HG02610 (cell line): ENCODE data around the gene GFM1.
"Not testable (repeated sequence)": the region's sequence is repeated elsewhere in the genome, so short reads cannot be mapped to it uniquely, and the experiment has no call there.

Experiments
- ATAC-seq: cut with Tn5 transposase; IDR thresholded peaks from one replicate; pipeline ENCODE4 v1.9.1; 2021; ENCODE audit warnings: mild to moderate bottlenecking, moderate library complexity; ENCODE audit not compliant: unreplicated experiment

GFM1 gene

DNA sequence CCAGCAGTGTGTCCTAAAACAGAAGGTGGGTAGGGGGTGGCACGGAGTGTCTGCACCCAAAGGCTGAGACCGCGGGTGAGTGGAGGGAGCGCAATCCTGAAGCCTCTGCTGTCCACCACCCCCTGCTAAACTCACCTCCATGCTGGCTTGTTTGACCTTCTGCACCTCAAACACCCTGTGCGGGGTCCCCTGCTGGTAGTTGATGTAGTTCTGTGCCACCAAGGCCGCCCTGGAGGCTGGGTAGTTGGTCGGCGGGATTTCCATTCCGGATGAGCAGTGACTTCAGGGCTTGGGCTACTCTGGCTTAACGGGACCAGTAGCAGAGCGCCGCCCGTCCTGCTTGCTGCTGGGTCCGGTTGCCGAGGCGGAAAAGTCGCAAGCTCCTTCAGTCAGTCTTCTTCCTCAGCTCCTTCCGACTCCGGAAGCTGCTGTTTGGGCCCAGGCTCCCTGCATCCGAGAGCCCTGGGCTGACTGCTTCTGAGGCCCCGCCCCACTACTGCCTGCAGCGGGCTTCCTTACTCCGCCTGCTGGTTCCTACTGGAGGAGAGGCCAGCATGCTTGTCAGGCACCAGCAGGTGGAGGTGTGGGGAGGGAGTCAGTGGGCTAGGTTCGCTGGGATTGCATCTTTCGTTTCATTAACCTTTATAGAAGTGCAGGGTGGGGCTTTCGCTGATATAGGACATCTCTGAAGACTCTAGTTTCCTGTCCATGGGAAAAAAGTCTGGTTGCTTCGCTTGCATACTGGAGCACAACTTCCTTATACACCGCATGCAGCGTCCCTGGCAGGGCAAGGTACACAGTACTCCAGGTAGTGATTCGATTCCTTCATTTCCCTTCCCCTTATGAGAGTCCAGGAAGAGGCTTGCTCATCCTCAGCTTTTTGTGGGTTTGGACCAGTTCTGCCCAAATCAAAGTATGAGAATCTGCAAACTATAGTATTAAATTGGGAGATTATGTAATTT, 28.2 kb downstream of the GFM1 start, which contains the start of gene LXN:
TSS of gene LXN (minus strand) at position 434 of the 962 bp plus-strand sequence. CDS start at position 264, 170 bp downstream.
- peak; percentile 100 for ATAC-seq

DNA sequence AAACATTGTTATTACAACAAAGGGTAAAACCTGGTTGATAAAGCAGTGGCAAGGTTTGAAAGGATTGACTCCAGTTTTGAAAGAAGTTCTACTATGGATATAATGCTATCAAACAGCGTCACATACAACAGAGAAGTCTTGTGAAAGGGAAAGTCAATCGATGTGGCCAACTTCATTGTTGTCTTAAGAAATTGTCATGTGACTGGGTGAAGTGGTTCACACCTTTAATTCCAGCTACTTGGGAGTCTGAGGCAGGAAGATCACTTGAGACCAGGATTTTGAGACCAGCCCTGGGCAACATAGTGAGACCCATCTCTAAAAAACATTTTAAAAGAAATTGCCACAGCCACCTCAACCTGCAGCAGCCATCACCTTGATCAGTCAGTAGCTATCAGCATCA, 34.4 kb downstream of the GFM1 start:
- no peak for ATAC-seq

DNA sequence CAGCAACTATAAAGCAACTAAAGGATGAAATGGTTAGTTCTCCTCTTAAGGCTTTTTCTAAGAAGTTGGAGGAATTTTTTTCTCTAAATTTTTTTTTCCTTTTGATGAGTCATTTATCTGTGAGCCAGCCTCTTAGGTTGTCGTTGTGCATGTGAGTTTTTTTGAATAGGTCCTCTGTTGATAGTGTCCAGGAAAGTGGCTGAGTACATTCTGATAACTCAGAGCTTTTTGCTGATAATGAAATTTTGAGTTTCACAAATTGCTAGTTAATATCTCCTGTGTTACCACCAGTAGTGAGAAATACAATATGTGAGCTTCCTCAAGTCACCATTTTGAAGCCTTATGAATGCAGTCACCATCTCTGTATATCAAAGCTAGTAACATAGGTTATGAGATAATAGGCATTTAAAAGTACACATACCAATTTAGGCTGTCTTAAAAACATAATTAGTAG, 35.2 kb downstream of the GFM1 start:
- ATAC-seq = no peak

DNA sequence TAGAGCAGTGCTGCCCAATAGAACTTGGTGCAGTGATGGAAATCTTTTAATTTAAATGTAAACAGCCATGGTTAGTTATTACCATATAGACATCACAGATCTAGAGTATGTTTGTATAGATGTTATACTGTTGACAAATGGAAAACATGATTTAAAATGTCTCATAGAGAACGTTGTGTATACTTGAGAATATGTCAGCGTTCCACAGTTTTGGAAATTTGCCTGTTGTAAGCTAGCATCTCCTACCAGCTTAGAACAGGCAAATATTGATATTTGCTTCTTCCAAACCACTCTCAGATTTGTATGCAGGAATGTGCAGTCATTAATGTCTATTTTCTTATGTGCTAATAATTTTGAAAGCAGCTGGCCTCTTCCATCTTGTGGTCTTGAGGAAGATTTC, 36.5 kb downstream of the GFM1 start:
- ATAC-seq = no peak

DNA sequence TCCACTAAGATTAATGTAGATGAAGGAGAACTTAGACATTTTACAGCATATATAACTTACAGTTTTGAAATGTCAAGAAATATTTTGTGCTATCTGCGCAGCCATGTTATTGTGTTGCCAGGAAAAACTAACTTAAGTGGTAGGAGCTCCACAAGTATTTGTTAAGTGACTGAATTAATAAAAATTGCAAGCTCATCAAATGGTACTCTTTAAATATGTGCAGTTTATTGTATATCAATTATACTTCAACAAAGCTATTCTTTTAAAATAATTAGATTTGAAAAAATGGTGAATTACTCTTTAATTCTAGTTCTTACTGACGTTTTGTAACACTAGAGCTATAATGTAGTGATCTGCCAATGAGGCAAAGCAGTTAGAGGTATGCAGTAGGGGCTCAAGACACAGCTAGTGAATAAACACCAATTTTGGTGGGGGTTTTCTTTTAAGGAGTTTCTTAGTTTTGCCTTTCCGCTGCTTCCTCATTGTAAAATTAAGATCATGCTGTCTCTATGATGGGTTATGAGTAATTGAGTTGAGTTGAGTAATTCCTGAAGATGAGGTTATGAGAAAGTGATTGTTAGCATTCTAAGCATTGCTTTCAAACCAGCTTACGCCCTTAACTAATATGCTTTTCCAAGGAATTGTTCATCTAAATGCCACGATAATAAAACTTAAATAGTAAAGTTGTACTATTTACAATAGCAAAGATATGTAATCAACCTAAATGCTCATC, 39.1 kb downstream of the GFM1 start:
- ATAC-seq = no peak

DNA sequence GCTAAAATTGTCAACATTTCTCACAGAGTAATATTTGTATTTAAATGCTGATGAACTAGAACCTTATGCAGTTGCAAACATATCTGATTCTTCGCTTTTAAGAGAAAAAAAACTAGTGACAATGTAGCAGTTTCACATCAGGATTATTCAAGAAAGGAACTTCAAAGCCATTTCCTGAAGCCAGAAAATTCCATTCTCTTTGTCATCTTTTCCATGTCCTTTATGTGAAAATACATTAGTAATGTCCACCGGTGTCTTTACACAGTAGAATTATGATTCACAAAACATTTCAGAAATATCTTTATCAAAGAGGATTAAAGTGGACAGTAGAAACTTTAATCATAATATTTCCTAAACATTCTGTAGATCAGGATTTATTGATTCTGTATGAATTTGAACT, 40.8 kb downstream of the GFM1 start:
- no peak for ATAC-seq

DNA sequence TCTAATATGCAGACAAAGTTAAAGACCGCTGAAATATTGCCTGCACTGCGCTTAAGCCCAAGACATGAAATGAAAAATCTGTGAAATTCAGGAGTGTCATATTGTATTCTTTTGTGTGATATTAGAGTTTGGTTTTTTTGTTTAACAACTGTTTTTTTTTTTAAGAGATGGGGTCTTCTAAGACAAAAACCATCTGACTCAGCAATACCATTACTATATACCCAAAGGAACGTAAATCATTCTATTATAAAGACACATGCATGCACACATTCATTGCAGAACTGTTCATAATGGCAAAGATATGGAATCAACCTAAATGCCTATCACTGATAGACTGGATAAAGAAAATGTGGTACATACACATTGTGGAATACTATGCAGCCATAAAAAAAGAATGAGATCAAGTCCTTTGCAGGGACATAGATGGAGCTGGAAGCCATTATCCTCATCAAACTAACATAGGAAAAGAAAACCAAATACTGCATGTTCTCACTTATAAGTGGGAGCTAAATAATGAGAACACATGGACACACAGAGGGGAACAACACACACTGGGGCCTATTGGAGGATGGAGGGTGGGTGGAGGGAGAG, 49.6 kb downstream of the GFM1 start:
- ATAC-seq = not testable (repeated sequence)

DNA sequence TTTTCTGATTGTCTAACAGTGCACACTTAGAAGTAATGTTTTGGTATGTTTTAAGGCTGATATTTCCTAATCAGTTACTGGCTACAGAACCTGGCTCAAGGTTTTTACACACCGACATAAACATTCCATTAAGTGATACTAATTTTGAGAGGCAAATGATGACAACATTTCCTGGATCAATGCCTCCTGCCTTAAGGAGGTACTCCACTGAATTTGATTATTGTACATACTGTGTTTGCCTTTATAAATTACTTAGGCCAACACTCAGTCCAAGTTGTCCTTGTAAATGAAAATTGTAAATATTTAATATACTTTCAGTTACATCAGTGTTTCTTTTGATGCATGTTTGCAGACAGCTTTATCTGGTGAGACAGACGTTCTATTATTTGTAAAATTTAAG, 52.3 kb downstream of the GFM1 start:
- ATAC-seq = no peak

DNA sequence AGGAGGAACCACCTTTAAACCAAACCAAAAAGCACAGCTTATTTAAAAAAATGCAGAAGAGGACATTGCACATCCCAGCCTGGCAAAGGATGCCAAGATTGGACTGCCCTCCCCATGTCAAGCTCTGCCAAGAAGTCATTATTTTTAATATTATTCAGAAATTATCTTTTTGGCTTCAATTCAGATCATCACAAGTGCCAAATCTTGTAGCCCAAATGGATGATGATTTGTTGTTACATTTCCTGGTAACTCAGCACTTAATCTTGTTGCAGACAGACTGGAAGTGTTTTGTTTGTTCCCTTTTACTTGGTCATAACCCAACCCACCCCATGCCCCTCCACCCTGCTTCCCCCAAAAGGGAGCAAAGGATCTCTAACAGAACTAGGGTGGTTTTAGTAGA, 56.2 kb downstream of the GFM1 start:
- no peak for ATAC-seq

DNA sequence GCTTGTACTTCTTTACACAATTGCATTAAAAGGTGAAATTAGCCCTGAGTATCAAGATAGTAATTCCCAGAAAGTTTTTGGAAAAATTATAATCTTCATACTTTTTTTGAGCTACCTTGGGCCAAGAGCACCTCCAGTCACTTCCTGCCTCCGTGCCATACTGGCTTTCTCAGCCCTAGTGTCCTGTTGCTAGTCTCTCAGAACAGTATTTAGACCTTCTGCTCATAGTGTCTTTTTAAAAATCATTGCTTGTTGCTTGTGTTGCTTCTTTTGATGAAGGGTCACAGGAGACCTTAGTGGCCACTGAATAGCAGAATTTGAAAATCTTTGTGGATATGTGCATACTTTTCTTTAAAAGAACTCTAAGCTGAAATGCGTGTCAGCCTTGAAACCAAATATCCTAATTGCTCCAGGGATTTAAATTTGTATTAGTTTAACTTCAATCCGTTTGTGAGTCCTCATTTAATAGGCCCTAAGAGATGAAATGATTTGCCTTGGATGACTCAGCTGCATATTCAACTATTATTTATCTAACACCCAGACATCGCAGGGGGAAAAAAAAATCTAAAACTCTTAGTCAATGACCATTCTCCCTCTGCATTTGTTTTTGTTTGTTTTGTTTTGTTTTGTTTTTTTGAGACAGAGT, 57.2 kb downstream of the GFM1 start:
- no peak for ATAC-seq

DNA sequence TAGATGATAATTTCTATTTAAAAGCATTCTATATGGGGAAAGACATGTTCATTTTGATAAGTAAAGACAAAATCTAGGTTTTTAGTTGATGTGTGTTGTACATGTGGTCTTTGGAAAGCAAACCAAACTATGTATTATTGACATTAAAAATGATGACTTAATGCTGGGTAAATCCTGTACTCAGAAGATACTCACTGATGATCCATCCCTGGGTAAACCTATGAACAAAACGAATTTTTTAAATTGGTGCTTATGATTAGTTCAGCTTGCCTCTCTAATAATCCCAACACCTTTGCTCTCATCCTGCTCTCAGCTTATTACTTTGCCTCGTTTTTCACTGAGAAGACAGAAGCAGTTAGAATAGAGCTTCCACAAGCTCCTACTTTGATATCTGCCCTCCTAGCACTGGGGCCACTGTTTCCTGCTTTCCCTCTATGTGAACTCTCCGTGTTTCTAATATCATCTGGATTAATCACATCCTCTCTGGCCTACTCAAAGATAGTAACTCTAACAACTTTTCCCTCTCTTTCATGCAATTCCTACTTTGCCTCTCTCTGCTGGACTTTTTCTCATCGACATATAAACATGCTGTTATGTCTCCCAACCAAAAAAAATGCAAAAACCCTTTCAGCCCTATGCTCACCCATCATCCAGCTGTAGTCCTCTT, 58.6 kb downstream of the GFM1 start:
- no peak for ATAC-seq

DNA sequence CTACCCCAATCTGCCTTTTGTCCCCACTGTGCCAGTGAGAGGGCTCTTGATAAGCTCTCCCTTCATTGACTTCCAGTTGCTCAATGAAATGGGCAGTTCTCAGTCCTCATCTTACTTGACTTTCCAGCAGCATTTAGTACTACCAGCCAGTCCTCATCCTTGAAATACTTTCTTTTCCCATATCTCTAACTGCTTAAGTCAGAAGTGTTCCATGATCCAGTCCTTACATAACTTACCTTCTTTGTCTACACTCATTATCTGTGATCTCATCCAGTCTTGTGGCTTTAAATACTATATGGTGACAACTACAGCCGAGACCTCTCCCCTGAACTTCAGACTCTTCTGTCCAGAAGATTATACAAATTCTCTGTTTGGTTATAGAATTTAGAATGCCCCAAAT, 59.2 kb downstream of the GFM1 start:
- no peak for ATAC-seq

DNA sequence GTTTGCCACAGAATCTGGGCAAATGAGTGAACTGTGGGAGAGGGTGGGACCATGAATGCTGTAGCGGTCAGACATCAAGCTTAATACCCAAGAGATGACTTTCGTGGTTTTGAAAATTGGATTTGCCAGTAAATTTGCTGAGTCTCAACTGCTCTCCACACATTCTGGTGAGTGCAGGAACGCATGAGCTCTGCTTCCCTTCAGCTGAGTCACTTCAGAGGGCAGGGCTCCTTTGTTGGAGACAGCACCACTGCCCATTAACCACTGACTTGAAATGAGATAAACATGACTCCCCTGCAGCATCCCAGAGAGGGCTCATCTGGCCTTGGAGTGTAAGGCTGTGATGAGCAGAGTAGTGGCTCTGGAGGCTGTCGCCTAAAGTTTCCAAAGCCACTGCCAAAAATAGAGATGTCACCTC, 65.3 kb downstream of the GFM1 start:
- no peak for ATAC-seq

DNA sequence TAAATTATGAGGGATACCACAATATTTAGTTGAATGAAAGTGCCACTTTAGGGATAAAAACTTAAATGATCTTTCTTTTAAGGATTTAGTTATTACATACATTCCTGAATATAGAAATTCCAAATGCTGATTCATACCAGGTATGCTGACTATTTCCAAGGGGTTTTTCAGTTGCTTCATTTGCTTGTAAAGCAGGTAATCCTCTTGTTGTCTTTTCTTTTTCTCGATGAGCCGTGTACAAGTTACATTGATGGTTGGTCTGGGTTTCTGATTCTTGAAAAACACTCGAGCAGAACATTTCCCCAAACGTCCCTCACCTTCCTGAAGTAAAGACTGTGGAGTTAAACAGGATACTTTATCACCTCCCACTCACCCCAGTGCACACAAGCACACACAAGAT, 66.3 kb downstream of the GFM1 start:
- ATAC-seq = no peak

DNA sequence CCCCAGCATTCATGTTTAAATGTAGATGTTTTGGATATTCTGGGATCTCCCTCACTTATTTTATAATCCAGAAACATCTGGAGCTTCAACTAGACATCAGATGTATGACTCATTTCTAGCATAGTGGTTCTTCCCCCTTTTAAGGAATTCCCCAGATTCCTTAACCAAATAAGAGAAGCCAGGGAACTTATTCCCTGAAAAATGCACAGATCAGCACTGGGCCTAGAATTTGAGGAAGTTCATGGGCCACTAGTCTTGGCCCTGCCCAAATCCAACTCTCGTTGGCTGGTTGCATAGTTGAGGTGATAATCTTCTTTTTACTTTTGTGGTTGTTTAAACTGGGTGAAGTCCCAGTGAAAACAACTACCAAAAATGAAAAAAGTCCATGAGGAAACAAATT, 67.6 kb downstream of the GFM1 start:
- ATAC-seq = peak; percentile 70

DNA sequence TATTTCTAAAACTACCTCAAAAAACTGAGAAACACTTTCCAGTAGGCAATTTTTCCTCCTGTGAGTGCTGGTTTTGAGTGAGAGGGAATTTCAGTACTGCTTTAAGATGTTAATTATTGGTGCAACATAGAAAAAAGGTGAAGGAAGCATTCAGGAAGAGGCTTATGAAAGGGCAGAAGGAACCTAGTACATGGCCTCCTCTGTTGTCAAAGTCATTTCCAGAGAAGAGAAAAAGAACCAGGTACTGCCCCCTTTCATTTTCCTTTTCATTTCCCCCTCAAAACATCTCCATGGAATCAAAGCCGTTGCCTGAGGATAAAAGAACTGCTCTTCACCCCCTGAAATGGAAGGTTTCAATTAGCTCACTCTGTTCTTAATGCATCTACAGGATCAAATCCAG, 68.1 kb downstream of the GFM1 start:
- no peak for ATAC-seq

DNA sequence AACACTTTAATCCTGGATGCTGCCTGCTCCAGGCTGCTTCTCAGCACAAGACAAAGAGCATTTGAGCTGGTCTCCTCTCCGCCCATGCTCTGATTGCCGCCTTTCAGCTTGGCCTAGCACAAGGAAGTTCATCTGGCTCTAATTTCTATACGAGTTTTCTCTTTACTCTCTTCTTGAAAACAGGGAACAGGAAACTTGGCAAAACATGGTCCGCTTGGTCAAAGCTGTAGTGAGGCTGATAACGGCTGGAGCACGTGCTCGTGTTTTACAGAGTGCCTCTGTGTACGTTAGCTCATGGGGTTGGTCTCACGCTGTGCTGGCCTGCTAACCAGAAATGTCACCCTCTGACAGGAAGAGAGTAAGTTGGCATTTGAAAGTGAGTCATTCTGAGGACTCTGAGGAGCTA, 68.8 kb downstream of the GFM1 start:
- no peak for ATAC-seq

DNA sequence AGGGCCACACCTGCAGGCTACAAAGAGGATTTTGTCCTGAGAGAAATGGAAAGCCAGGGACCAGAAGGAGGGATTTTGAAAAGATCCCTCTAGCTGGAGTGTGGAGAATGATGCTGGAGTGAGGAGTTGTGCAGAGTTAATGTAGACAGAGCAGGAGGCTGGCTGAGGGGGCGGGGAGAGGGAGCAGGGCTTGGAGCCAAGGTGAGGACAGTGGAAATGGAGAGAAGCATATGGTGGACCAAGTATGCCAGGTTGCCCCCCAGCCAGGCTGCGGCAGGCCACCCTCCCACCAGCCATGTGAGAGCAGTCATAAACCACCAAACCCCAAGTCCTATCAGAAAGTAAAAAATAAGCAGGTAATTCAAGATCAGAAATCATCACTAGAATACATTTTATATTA, 73.2 kb downstream of the GFM1 start:
- ATAC-seq = no peak

DNA sequence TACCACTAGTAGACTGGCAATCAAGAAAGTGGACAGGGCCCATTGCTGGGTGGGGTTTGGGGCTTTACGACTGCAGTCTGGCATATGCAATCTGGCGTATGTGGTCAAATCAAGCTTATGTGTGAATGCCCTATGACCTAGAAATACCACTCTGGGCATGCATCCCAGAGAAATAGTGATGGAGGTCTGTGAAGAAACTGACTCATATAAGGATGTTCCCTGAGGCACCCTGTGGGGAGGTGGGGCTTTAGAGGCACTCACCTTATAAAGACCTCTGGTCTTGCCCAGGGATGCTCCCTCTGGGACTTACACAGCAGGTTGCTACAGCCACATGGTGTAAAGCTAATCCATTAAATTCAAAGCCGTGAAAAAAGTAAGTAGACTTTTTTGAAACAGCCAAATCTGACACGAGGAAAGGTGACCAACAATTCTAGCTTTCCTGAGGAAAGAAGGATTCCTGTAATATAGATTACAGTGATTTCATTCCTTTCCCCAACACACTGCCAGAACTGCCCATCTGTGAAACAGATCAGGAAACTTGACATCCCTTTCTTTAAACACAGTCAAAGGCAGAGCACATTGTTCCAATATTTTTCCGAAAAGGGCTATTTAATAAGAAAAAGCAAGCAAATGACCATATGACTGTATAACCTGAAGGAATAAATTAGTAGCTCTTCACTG, 74.3 kb downstream of the GFM1 start:
- no peak for ATAC-seq

DNA sequence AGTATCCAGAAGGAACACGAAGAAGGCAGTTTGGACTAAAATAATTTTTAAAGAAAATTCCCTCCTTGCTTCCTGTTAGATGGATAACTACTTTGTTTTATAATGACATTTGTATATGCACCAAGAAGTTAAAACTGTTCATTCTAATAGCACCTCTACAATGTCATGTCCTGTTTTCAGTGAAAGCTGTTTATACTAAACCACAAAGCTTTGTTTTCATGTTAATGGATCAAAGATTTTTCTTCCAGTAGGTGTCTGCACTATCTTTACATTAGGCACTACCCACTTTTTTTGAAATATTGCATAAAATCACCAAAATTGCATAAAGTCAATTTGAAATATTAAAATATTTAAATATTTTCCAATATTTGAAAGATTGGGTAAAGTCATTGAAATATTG, 77.8 kb downstream of the GFM1 start:
- ATAC-seq = no peak
